ENCODE results near the gene ZNF436. TPM values are rescaled to one million over a fixed set of nuclear protein-coding genes. Genes with fewer than 3 reads are reported as not detected.
A peak's percentile ranks its signal among the peaks of the same experiment; 100 is the strongest.

The ZNF436 gene
- 29.0 and 35.7 TPM in 2 replicates for total RNA-seq

DNA sequence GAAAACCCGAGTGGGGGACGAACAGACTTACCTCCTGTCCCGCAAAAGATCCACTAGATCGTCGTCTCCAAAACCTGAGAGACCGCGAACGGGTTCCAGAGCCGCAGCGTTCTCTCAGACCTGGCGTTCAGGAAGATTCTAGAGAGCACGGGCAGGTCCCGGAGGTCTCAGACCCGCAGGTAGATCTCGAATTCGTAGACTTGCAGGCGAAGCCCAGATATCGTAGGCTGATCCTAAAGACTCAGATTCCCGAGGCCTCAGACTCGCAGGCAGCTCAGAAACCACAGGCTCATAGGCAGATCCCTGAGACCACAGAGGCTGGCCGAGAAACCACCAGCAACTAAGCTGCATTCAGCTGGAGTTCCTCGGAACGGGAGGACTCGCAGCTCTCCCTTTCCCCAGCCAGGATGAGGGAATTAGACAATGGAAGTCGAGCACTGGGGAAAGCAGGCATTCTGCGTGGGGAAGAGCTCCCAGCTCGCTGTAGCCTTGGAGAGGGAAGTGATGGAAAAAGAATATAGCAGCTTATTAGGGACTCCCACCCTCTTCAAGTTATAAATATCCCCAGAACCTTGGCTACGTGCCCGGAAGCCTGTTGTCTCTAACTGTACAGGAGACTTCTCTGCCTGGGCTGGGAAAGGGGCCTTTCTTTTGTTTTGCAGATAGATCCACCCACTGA is at the start of gene ZNF436:
Gene ZNF436, minus strand, starts transcription at position 502 of the 679 bp plus-strand sequence. CDS start 1,831 bp downstream, outside the sequence.
- Histone ChIP-seq H3K36me3 (ENCODE audit: control insufficient read depth, insufficient read depth, low read length) (peaks cover 5% of the 10 kb centered on the region), H3K4me3 (ENCODE audit: low read depth, low read length) (peak within 1 kb of the TSS; percentile 76), H3K27me3 (ENCODE audit: control insufficient read depth, insufficient read depth, low read length) (no peaks in the 10 kb centered on the region)
- TF ChIP-seq, protein P1, sequence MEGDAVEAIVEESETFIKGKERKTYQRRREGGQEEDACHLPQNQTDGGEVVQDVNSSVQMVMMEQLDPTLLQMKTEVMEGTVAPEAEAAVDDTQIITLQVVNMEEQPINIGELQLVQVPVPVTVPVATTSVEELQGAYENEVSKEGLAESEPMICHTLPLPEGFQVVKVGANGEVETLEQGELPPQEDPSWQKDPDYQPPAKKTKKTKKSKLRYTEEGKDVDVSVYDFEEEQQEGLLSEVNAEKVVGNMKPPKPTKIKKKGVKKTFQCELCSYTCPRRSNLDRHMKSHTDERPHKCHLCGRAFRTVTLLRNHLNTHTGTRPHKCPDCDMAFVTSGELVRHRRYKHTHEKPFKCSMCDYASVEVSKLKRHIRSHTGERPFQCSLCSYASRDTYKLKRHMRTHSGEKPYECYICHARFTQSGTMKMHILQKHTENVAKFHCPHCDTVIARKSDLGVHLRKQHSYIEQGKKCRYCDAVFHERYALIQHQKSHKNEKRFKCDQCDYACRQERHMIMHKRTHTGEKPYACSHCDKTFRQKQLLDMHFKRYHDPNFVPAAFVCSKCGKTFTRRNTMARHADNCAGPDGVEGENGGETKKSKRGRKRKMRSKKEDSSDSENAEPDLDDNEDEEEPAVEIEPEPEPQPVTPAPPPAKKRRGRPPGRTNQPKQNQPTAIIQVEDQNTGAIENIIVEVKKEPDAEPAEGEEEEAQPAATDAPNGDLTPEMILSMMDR (IDR thresholded peaks at IDR 0.05; ENCODE audit: insufficient read depth, low read length, severe bottlenecking) = no peak
- FAIRE-seq (no peak), DNase-seq (ENCODE audit: low read depth) (peak; percentile 38)

DNA sequence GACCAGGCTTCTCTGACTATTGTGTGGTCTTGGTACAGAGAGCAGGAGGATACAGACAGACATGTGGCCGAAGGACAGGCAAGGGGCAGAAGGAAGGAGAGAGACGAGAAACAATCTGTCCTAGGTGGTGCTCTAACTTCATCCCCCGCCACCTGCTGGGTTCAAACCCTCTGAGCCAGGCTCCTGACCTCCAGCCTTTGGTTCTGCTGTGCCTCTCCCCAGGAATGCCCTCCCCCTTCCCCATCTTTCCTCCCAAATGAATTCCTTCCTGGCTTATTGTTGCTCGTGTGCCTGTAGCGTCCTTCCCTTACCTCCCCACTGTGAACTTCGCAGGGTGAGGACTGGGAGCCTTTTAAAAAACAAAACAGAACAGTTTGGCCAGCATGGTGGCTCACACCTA is 49.5 kb upstream of the ZNF436 start:
- Histone ChIP-seq H3K4me3 (ENCODE audit: low read depth, low read length) (no peak overlapping the region), H3K36me3 (ENCODE audit: control insufficient read depth, insufficient read depth, low read length) (no peaks in the 10 kb centered on the region), H3K27me3 (ENCODE audit: control insufficient read depth, insufficient read depth, low read length) (no peaks in the 10 kb centered on the region)
- DNase-seq (ENCODE audit: low read depth) = no peak
- TF ChIP-seq, protein P1 (IDR thresholded peaks at IDR 0.05; ENCODE audit: insufficient read depth, low read length, severe bottlenecking) = no peak
- FAIRE-seq = peak; percentile 92

DNA sequence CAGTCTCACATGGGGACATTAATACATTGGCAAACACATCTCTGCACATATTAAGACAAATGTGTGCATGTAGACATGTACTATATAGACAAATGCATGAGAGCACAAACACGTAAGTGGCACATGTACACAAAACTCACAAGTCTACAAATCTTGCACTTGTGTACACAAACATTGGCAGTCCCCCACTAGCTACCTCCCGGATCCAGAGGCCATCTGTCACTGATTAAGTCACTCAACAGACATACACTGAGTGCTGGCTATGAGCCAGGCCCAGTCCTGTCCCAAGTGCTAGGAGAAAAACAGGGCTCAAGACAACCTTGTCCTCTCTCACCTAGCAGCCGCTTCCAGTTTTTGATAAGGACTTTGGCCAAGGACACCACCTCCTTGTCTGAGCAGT is 47.9 kb upstream of the ZNF436 start:
- no peaks in the 10 kb centered on the region for H3K36me3 ChIP-seq (ENCODE audit: control insufficient read depth, insufficient read depth, low read length)
- TF ChIP-seq, protein P1 (IDR thresholded peaks at IDR 0.05; ENCODE audit: insufficient read depth, low read length, severe bottlenecking) = no peak
- no peaks in the 10 kb centered on the region for H3K27me3 ChIP-seq (ENCODE audit: control insufficient read depth, insufficient read depth, low read length)
- H3K4me3 ChIP-seq (ENCODE audit: low read depth, low read length) = no peak overlapping the region
- no peak for DNase-seq (ENCODE audit: low read depth)
- FAIRE-seq = peak; percentile 47

DNA sequence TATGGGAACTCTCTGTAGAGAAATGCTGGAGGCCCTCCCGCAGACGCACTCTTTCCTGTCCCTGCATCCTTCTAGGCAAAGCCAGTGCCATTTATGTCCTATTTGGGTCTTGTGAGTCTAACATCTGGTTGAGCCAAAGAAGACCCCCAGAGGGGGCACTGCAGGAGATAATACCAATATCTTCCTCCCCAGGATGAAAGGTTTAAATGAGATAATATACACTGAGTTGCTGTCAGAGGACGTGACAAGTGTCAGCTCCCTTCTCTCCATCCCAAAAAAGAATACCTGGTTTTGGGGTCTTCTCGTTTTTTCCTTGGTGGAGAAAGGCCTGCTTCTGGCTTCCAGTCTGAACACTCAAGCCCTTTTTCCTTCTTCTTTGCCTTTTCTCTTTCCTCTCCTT is 47.3 kb upstream of the ZNF436 start:
- no peak overlapping the region for H3K4me3 ChIP-seq (ENCODE audit: low read depth, low read length)
- no peaks in the 10 kb centered on the region for H3K27me3 ChIP-seq (ENCODE audit: control insufficient read depth, insufficient read depth, low read length)
- FAIRE-seq (no peak), DNase-seq (ENCODE audit: low read depth) (no peak)
- H3K36me3 ChIP-seq (ENCODE audit: control insufficient read depth, insufficient read depth, low read length) = no peaks in the 10 kb centered on the region
- TF ChIP-seq, protein P1 (IDR thresholded peaks at IDR 0.05; ENCODE audit: insufficient read depth, low read length, severe bottlenecking) = no peak

DNA sequence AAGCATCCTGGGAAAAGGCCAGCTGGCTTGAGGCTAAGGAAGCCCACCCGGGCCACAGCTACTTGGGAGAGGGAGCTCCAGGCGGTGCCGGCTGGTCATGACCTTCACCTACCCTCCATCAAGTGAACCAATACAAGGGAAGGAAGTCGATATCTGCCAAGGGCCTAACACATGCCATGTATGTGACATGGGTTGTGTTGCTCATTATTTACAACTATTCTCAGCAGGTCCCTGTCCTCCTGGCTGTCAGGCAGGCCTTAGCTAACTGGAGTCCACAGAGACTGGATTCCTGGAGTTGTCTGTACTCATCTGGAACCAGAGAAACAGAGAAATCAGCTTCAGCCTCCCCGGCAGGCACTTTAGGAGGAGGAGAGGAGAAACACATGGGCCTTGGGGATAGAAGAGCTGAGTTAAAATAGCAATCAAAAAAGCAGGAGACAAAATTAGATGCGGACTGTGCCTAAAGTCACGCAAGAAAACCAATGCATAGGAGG is 39.2 kb upstream of the ZNF436 start:
- TF ChIP-seq, protein P1 (IDR thresholded peaks at IDR 0.05; ENCODE audit: insufficient read depth, low read length, severe bottlenecking) = no peak
- Histone ChIP-seq H3K36me3 (ENCODE audit: control insufficient read depth, insufficient read depth, low read length) (no peaks in the 10 kb centered on the region), H3K27me3 (ENCODE audit: control insufficient read depth, insufficient read depth, low read length) (no peaks in the 10 kb centered on the region), H3K4me3 (ENCODE audit: low read depth, low read length) (no peak overlapping the region)
- DNase-seq (ENCODE audit: low read depth) = no peak
- FAIRE-seq = no peak

Data from bronchial epithelial cell (primary cell).